ENCODE measurements around the gene ZNRF4. TPM values are rescaled to one million over a fixed set of nuclear protein-coding genes. Genes with fewer than 3 reads are reported as not detected.
A peak's percentile ranks its signal among the peaks of the same experiment; 100 is the strongest.
"Not testable (repeated sequence)": the region's sequence is repeated elsewhere in the genome, so short reads cannot be mapped to it uniquely, and the experiment has no call there.

ZNRF4 gene
- total RNA-seq, 1 experiment from 2014 or later: not detected

- POLR2A ChIA-PET: no interaction called here
- no peaks in the 10 kb centered on the region for H3K4me1 Mint-ChIP-seq
- H3K27ac Mint-ChIP-seq: no peak overlapping the region
- CTCF ChIA-PET: interaction anchor here (1.5 kb wide), 1 partner anchor 18 kb away, joined by 3 read pairs; no protein-coding TSS in a partner anchor
- H3K36me3 Mint-ChIP-seq: peaks cover 5% of the 10 kb centered on the region; the same call in 1 of the 2 replicates
- DNase-seq (ENCODE audit: low spot score) (no peak), ATAC-seq (no peak)
- H3K27me3 Mint-ChIP-seq (ENCODE audit: low read depth): peaks cover 57% of the 10 kb centered on the region
- peaks cover 23% of the 10 kb centered on the region for H3K9me3 Mint-ChIP-seq
- H3K4me3 Mint-ChIP-seq: no peak overlapping the region
- TF ChIP-seq SOX15 (CRISPR knock-in tag; IDR thresholded peaks at IDR 0.05) (no peak), NR1H2 (CRISPR knock-in tag; IDR thresholded peaks at IDR 0.05) (no peak)
Observed at GRCh38 chr19:5485286-5485636, 30.0 kb downstream of the ZNRF4 start.

DNA sequence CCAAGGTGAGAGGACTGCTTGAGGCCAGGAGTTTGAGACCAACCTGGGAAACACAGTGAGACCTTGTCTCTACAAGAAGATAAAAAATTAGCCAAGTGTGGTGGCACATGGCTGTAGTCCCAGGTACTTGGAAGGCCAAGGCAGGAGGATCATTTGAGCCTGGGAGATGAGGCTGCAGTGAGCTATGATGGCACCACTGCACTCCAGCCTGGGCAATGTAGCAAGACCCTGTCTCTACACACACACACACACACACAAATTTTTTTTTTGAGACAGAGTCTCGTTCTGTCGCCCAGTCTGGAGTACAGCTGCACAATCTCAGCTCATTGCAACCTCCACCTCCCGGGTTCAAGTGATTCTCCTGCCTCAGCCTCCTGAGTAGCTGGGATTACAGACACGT is 30.4 kb downstream of the ZNRF4 start:
- TF ChIP-seq ZNF121 (CRISPR knock-in tag; IDR thresholded peaks at IDR 0.05): peak; percentile 29; the same call in 1 of the 2 replicates
- H3K27ac Mint-ChIP-seq; ATAC-seq; DNase-seq (ENCODE audit: low spot score); H3K4me3 Mint-ChIP-seq; POLR2A ChIA-PET; H3K4me1 Mint-ChIP-seq; H3K36me3 Mint-ChIP-seq: not testable (repeated sequence)
- CTCF ChIA-PET: interaction anchor here (1.5 kb wide), 1 partner anchor 18 kb away, joined by 3 read pairs; no protein-coding TSS in a partner anchor
- peaks cover 21% of the 10 kb centered on the region for H3K9me3 Mint-ChIP-seq
- peaks cover 61% of the 10 kb centered on the region for H3K27me3 Mint-ChIP-seq (ENCODE audit: low read depth)

GRCh38 chr19:5487222-5487621 is 32.0 kb downstream of the ZNRF4 start:
- no peak for ATAC-seq
- DNase-seq (ENCODE audit: low spot score): no peak

DNA sequence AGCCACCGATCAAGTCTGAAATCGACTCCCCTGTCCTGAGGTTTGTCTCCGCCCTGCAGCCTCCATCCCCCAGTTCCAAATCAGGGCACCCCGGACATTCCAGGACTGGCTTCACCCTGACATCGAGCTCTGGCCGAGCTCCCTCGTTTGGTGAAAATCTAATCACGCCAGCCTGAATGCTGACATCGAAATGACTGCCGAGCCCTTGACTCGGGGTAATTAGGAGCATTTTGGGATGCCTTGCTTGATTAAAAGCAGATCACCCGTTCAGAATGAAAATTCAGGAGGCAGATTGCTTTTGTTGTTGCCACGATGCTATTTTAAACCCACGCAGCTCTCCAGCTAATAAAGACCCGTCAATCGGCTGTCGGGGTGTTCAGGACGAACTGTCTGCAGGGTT is 34.3 kb downstream of the ZNRF4 start:
- POLR2A ChIA-PET: no interaction called here
- ATAC-seq: no peak
- DNase-seq (ENCODE audit: low spot score): no peak
- H3K9me3 Mint-ChIP-seq: no peaks in the 10 kb centered on the region
- no peak overlapping the region for H3K27ac Mint-ChIP-seq
- H3K4me3 Mint-ChIP-seq: no peak overlapping the region
- no peaks in the 10 kb centered on the region for H3K36me3 Mint-ChIP-seq
- peaks cover 4% of the 10 kb centered on the region; the same call in 1 of the 2 replicates for H3K4me1 Mint-ChIP-seq
- no peak for TF ChIP-seq MYBL2 (CRISPR knock-in tag; IDR thresholded peaks at IDR 0.05)
- TF ChIP-seq, protein P1, sequence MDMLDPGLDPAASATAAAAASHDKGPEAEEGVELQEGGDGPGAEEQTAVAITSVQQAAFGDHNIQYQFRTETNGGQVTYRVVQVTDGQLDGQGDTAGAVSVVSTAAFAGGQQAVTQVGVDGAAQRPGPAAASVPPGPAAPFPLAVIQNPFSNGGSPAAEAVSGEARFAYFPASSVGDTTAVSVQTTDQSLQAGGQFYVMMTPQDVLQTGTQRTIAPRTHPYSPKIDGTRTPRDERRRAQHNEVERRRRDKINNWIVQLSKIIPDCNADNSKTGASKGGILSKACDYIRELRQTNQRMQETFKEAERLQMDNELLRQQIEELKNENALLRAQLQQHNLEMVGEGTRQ (CRISPR knock-in tag; IDR thresholded peaks at IDR 0.05): no peak
- no peak for TF ChIP-seq SMAD4 (CRISPR knock-in tag; IDR thresholded peaks at IDR 0.05)
- TF ChIP-seq RORB (CRISPR knock-in tag; IDR thresholded peaks at IDR 0.05): no peak
- TF ChIP-seq ZNF671 (CRISPR knock-in tag; IDR thresholded peaks at IDR 0.05): no peak
- no peak for TF ChIP-seq ZMAT4 (CRISPR knock-in tag; IDR thresholded peaks at IDR 0.05)
- TF ChIP-seq ZNF425 (CRISPR knock-in tag; conservative IDR thresholded peaks at IDR 0.05): no peak
- TF ChIP-seq, protein P2, sequence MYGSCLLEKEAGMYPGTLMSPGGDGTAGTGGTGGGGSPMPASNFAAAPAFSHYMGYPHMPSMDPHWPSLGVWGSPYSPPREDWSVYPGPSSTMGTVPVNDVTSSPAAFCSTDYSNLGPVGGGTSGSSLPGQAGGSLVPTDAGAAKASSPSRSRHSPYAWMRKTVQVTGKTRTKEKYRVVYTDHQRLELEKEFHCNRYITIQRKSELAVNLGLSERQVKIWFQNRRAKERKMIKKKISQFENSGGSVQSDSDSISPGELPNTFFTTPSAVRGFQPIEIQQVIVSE (CRISPR knock-in tag; IDR thresholded peaks at IDR 0.05; ENCODE audit: borderline replicate concordance): no peak
- TF ChIP-seq RELA (CRISPR knock-in tag; IDR thresholded peaks at IDR 0.05; ENCODE audit: borderline replicate concordance): no peak
- TF ChIP-seq NR1H2 (CRISPR knock-in tag; IDR thresholded peaks at IDR 0.05): no peak
- CTCF ChIA-PET: interaction anchor here (1.6 kb wide), 1 partner anchor 34 kb away, joined by 8 read pairs; no protein-coding TSS in a partner anchor
- peaks cover 86% of the 10 kb centered on the region for H3K27me3 Mint-ChIP-seq (ENCODE audit: low read depth)

More at GRCh38 chr19:5487222-5487621, 32.0 kb downstream of the ZNRF4 start:
- Mint-ChIP-seq H3K27ac (no peak overlapping the region), H3K27me3 (ENCODE audit: low read depth) (peaks cover 71% of the 10 kb centered on the region), H3K4me1 (no peaks in the 10 kb centered on the region), H3K4me3 (no peak overlapping the region), H3K9me3 (peaks cover 7% of the 10 kb centered on the region), H3K36me3 (peaks cover 2% of the 10 kb centered on the region; the same call in 1 of the 2 replicates)
- ChIA-PET CTCF (interaction anchor here (0.7 kb wide), 1 partner anchor 374 kb away, joined by 3 read pairs; no protein-coding TSS in a partner anchor), POLR2A (no interaction called here)
- TF ChIP-seq ZNF263 (CRISPR knock-in tag; IDR thresholded peaks at IDR 0.05; ENCODE audit: low read depth) (no peak), TCF7 (CRISPR knock-in tag; IDR thresholded peaks at IDR 0.05; ENCODE audit: low read depth) (no peak), ZNF423 (CRISPR knock-in tag; IDR thresholded peaks at IDR 0.05) (no peak)

Measured in WTC11 (cell line).